Fibroblast of skin of right biceps (primary cell): ENCODE data around the gene DUSP14.
"Not testable (repeated sequence)": the region's sequence is repeated elsewhere in the genome, so short reads cannot be mapped to it uniquely, and the experiment has no call there.

Source experiments
- DNase-seq: peaks from one replicate; pipeline ENCODE4 v3.0.0-alpha.2; 2013

DUSP14 gene

GRCh38 chr17:37489197-37490001 lies at the start of gene DUSP14:
DUSP14 (plus strand) TSS chr17:37489891; CDS start chr17:37512273, 22,382 bp downstream.
- peak; percentile 88 for DNase-seq

- DNase-seq = no peak
These were observed 49.3 kb upstream of the DUSP14 start for GRCh38 chr17:37440424-37440823.

- DNase-seq = peak; percentile 10
These were observed 48.2 kb upstream of the DUSP14 start for GRCh38 chr17:37441369-37442014.

- no peak for DNase-seq
These were observed 43.7 kb upstream of the DUSP14 start for GRCh38 chr17:37446027-37446426.

GRCh38 chr17:37447641-37448040 lies 42.0 kb upstream of the DUSP14 start:
- peak; percentile 54 for DNase-seq

GRCh38 chr17:37450112-37450511 lies 39.6 kb upstream of the DUSP14 start:
- no peak for DNase-seq

- not testable (repeated sequence) for DNase-seq
These were observed 31.9 kb upstream of the DUSP14 start for GRCh38 chr17:37457801-37458200.

GRCh38 chr17:37458805-37459204 lies 30.9 kb upstream of the DUSP14 start:
- DNase-seq = peak; percentile 84

GRCh38 chr17:37461668-37462067 lies 28.0 kb upstream of the DUSP14 start:
- peak; percentile 19 for DNase-seq

- DNase-seq = no peak
These were observed 27.2 kb upstream of the DUSP14 start for GRCh38 chr17:37462492-37462891.

- DNase-seq = no peak
These were observed 26.7 kb upstream of the DUSP14 start for GRCh38 chr17:37463039-37463438.

- peak; percentile 85 for DNase-seq
These were observed 24.5 kb upstream of the DUSP14 start for GRCh38 chr17:37465069-37465616.

- DNase-seq = no peak
These were observed 23.2 kb upstream of the DUSP14 start for GRCh38 chr17:37466471-37466870.

- no peak for DNase-seq
These were observed 19.5 kb upstream of the DUSP14 start for GRCh38 chr17:37470181-37470580.

GRCh38 chr17:37475731-37476420 lies 13.8 kb upstream of the DUSP14 start:
- no peak for DNase-seq

- DNase-seq = peak; percentile 61
These were observed 13.1 kb upstream of the DUSP14 start for GRCh38 chr17:37476431-37477120.

GRCh38 chr17:37478187-37478586 lies 11.5 kb upstream of the DUSP14 start:
- peak; percentile 64 for DNase-seq

GRCh38 chr17:37479025-37479424 lies 10.7 kb upstream of the DUSP14 start:
- no peak for DNase-seq

GRCh38 chr17:37480427-37480826 lies 9.3 kb upstream of the DUSP14 start:
- DNase-seq = no peak

GRCh38 chr17:37481001-37481665 lies 8.6 kb upstream of the DUSP14 start:
- DNase-seq = no peak

- peak; percentile 91 for DNase-seq
These were observed 6.2 kb upstream of the DUSP14 start for GRCh38 chr17:37483311-37484039.
